ENCODE results near the gene FCHSD2. TPM values are rescaled to one million over a fixed set of nuclear protein-coding genes. Genes with fewer than 3 reads are reported as not detected.

FCHSD2 gene
- total RNA-seq, 1 donor from 2014 or later, result 18.9 TPM

DNA sequence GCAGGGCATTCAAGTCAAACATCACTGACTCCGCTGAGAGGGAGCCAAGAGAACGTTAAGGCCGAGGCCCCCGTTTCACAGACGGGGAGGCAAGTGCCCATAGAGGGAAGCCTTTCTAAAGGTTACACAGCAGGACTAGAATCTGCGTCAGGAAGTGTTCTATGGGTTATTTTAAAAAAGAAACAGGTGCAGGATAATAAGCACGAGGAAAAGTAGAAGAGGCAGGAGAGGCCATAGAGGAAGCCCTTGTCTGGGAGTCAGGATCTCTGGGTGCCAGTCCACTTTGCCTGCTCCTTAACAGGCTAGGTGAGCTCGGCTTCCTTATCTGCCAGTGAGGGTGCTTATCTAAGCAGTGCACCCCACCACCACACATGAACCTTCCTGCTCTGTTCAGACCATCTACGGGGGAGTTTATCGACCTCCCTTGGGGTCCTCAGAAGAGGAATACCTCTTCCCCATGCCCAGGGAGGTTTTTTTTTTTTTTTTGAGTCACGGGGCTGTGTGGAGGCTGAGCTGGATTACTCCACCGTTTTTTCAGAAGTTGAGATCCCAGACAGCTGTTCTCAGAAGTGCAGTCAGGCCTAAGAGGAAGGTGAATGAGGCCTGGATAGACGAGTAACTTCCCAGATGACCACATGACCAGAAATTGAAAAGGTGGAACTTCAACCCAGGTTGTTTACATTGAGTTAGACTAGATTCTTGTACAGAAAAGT is 1.2 kb upstream of the FCHSD2 start:
- Histone ChIP-seq H3K9ac (ENCODE audit: low read length) (peak overlapping the region; percentile 84), H3K27me3 (ENCODE audit: insufficient read depth, low read length) (no peaks in the 10 kb centered on the region), H3K79me2 (ENCODE audit: insufficient read depth, low read length) (peaks cover 30% of the 10 kb centered on the region), H3K4me3 (ENCODE audit: insufficient read depth, low read depth, low read length) (peak overlapping the region; percentile 84), H4K20me1 (ENCODE audit: insufficient read depth, low read length) (peaks cover 10% of the 10 kb centered on the region), H2AFZ (ENCODE audit: low read depth, low read length) (peak overlapping the region; percentile 79), H3K27ac (ENCODE audit: low read depth, low read length) (peak overlapping the region; percentile 73), H3K4me2 (ENCODE audit: low read length) (peak overlapping the region; percentile 96), H3K36me3 (ENCODE audit: insufficient read depth, low read length) (no peaks in the 10 kb centered on the region), H3K4me1 (ENCODE audit: insufficient read depth, low read length) (peaks cover 12% of the 10 kb centered on the region), H3K9me3 (ENCODE audit: insufficient read depth, low read depth, low read length) (no peaks in the 10 kb centered on the region)
- TF ChIP-seq, protein P1, sequence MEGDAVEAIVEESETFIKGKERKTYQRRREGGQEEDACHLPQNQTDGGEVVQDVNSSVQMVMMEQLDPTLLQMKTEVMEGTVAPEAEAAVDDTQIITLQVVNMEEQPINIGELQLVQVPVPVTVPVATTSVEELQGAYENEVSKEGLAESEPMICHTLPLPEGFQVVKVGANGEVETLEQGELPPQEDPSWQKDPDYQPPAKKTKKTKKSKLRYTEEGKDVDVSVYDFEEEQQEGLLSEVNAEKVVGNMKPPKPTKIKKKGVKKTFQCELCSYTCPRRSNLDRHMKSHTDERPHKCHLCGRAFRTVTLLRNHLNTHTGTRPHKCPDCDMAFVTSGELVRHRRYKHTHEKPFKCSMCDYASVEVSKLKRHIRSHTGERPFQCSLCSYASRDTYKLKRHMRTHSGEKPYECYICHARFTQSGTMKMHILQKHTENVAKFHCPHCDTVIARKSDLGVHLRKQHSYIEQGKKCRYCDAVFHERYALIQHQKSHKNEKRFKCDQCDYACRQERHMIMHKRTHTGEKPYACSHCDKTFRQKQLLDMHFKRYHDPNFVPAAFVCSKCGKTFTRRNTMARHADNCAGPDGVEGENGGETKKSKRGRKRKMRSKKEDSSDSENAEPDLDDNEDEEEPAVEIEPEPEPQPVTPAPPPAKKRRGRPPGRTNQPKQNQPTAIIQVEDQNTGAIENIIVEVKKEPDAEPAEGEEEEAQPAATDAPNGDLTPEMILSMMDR (IDR thresholded peaks at IDR 0.05; ENCODE audit: insufficient read depth, low read depth, low read length), result no peak
- no peak for TF ChIP-seq EZH2 (IDR thresholded peaks at IDR 0.05; ENCODE audit: insufficient read depth, low read length)
- Mint-ChIP-seq H3K36me3 (ENCODE audit: low read depth, unreplicated experiment) (no peaks in the 10 kb centered on the region), H3K4me1 (ENCODE audit: low read depth, unreplicated experiment) (peaks cover 27% of the 10 kb centered on the region), H3K4me3 (ENCODE audit: unreplicated experiment) (peak overlapping the region; percentile 88), H3K9me3 (ENCODE audit: unreplicated experiment) (peaks cover 2% of the 10 kb centered on the region), H3K27me3 (ENCODE audit: low read depth, unreplicated experiment) (peaks cover 6% of the 10 kb centered on the region), H3K27ac (ENCODE audit: unreplicated experiment) (peak overlapping the region; percentile 89)
- FAIRE-seq (no peak), DNase-seq (ENCODE audit: low read depth) (no peak)

- H3K27me3 Mint-ChIP-seq (ENCODE audit: low read depth, unreplicated experiment), result peaks cover 3% of the 10 kb centered on the region
- Histone ChIP-seq H3K9ac (ENCODE audit: low read length) (peak overlapping the region; percentile 84), H3K4me3 (ENCODE audit: insufficient read depth, low read depth, low read length) (peak overlapping the region; percentile 84), H2AFZ (ENCODE audit: low read depth, low read length) (peak overlapping the region; percentile 79), H3K27me3 (ENCODE audit: insufficient read depth, low read length) (no peaks in the 10 kb centered on the region), H3K4me2 (ENCODE audit: low read length) (peak overlapping the region; percentile 96), H3K4me1 (ENCODE audit: insufficient read depth, low read length) (peaks cover 12% of the 10 kb centered on the region), H3K36me3 (ENCODE audit: insufficient read depth, low read length) (no peaks in the 10 kb centered on the region), H4K20me1 (ENCODE audit: insufficient read depth, low read length) (peaks cover 13% of the 10 kb centered on the region), H3K79me2 (ENCODE audit: insufficient read depth, low read length) (peaks cover 45% of the 10 kb centered on the region), H3K27ac (ENCODE audit: low read depth, low read length) (peak overlapping the region; percentile 73), H3K9me3 (ENCODE audit: insufficient read depth, low read depth, low read length) (no peaks in the 10 kb centered on the region)
- no peaks in the 10 kb centered on the region for H3K36me3 Mint-ChIP-seq (ENCODE audit: low read depth, unreplicated experiment)
- FAIRE-seq (no peak), DNase-seq (ENCODE audit: low read depth) (peak; percentile 60)
- peak overlapping the region; percentile 18 for H3K27ac Mint-ChIP-seq (ENCODE audit: unreplicated experiment)
- no peak for TF ChIP-seq EZH2 (IDR thresholded peaks at IDR 0.05; ENCODE audit: insufficient read depth, low read length)
- TF ChIP-seq, protein P1 (IDR thresholded peaks at IDR 0.05; ENCODE audit: insufficient read depth, low read depth, low read length), result no peak
- H3K4me3 Mint-ChIP-seq (ENCODE audit: unreplicated experiment), result peak overlapping the region; percentile 97
- peaks cover 24% of the 10 kb centered on the region for H3K4me1 Mint-ChIP-seq (ENCODE audit: low read depth, unreplicated experiment)
- peaks cover 2% of the 10 kb centered on the region for H3K9me3 Mint-ChIP-seq (ENCODE audit: unreplicated experiment)
Measured at GRCh38 chr11:73141309-73142127, 600 bp downstream of the FCHSD2 start.

All from astrocyte (in vitro differentiated cells and primary cell).